Activated CD8-positive, alpha-beta T cell treated with anti-CD3 and anti-CD28 coated beads for 36 hours (primary cell): ENCODE measurements around the gene CDK13. TPM values are rescaled to one million over a fixed set of nuclear protein-coding genes. Genes with fewer than 3 reads are reported as not detected.
"Not testable (repeated sequence)": the region's sequence is repeated elsewhere in the genome, so short reads cannot be mapped to it uniquely, and the experiment has no call there.

ENCODE experiments used
- ATAC-seq: fragments of 200-7000 bp; cut with Tn5 transposase; one replicate; pipeline ENCODE4 v1.10.0; 2021; ENCODE audit warnings: mild to moderate bottlenecking, moderate library complexity
- CTCF ChIA-PET: fragments of 350-600 bp; sonication (Branson Sonifier 250); formaldehyde crosslinking; loops from one replicate; lab custom pipeline; 2021; ENCODE audit warnings: antibody characterized with exemption; lab: Charles Lee
- POLR2A ChIA-PET: fragments of 350-600 bp; sonication (Branson Sonifier 250); formaldehyde crosslinking; loops from one replicate; lab custom pipeline; 2021; ENCODE audit warnings: antibody characterized with exemption; lab: Charles Lee
- DNase-seq: peaks from one replicate; pipeline ENCODE4 v3.0.0-alpha.2; 2020
- H3K27ac Mint-ChIP-seq: one replicate; pipeline ENCODE4 v1.8.0; 2021; ENCODE audit warnings: mild to moderate bottlenecking, mixed read lengths
- H3K27me3 Mint-ChIP-seq: one replicate; pipeline ENCODE4 v1.8.0; 2021; ENCODE audit warnings: mixed read lengths
- H3K36me3 Mint-ChIP-seq: one replicate; pipeline ENCODE4 v1.8.0; 2021; ENCODE audit warnings: low read depth, mixed read lengths
- H3K4me1 Mint-ChIP-seq: one replicate; pipeline ENCODE4 v1.8.0; 2021; ENCODE audit warnings: low read depth, mixed read lengths
- H3K4me3 Mint-ChIP-seq: one replicate; pipeline ENCODE4 v1.8.0; 2021; ENCODE audit warnings: mild to moderate bottlenecking, moderate library complexity, mixed read lengths
- H3K9me3 Mint-ChIP-seq: one replicate; pipeline ENCODE4 v1.8.0; 2021; ENCODE audit warnings: mixed read lengths
- intact Hi-C: fragments of 100-400 bp; cut with micrococcal nuclease; formaldehyde crosslinking; loops from one replicate; pipeline ENCODE4 v1.10.0; 2022
- total RNA-seq, 2 experiments: library from RNA; stranded (reverse); gene quantifications; one replicate each; pipeline ENCODE4 v1.2.3, GENCODE V29; 2021
- TF ChIP-seq, protein P1 (sequence below): fragments of 200-600 bp; IDR thresholded peaks from one replicate; pipeline ENCODE4 v1.8.0; 2022; ENCODE audit warnings: antibody characterized with exemption, mild to moderate bottlenecking

Gene CDK13
- total RNA-seq, 2 experiments from 2014 or later, result 31.6 to 32.2 TPM

DNA sequence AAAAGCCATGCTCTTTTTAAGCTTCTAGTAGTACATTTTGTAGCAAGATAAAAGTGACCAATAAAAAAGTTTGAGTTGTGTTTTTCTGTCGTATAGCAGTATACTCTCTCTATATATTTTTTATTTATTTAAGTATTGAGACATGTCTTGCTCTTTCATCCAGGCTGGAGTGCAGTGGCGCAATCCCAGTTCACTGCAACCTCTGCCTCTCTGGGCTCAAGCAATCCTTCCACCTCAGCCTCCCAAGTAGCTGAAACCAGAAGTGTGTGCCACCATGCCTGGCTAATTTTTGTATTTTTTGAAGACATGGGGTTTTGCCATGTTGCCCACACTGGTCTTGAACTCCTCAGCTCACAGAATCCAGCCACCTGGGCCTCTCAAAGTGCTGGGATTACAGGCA is 187.5 kb downstream of the CDK13 start:
- Mint-ChIP-seq H3K27ac (no peak overlapping the region), H3K4me1 (peaks cover 4% of the 10 kb centered on the region), H3K4me3 (no peak overlapping the region), H3K27me3 (peaks cover 2% of the 10 kb centered on the region), H3K36me3 (peaks cover 3% of the 10 kb centered on the region), H3K9me3 (no peaks in the 10 kb centered on the region)
- TF ChIP-seq, protein P1, sequence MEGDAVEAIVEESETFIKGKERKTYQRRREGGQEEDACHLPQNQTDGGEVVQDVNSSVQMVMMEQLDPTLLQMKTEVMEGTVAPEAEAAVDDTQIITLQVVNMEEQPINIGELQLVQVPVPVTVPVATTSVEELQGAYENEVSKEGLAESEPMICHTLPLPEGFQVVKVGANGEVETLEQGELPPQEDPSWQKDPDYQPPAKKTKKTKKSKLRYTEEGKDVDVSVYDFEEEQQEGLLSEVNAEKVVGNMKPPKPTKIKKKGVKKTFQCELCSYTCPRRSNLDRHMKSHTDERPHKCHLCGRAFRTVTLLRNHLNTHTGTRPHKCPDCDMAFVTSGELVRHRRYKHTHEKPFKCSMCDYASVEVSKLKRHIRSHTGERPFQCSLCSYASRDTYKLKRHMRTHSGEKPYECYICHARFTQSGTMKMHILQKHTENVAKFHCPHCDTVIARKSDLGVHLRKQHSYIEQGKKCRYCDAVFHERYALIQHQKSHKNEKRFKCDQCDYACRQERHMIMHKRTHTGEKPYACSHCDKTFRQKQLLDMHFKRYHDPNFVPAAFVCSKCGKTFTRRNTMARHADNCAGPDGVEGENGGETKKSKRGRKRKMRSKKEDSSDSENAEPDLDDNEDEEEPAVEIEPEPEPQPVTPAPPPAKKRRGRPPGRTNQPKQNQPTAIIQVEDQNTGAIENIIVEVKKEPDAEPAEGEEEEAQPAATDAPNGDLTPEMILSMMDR, result no peak
- ATAC-seq (no peak), DNase-seq (no peak)
- CTCF ChIA-PET, result interaction anchor here (1.0 kb wide), 1 partner anchor 211 kb away, joined by 3 read pairs; no protein-coding TSS in a partner anchor
- POLR2A ChIA-PET, result no interaction called here
- intact Hi-C loops, result no loop called here

DNA sequence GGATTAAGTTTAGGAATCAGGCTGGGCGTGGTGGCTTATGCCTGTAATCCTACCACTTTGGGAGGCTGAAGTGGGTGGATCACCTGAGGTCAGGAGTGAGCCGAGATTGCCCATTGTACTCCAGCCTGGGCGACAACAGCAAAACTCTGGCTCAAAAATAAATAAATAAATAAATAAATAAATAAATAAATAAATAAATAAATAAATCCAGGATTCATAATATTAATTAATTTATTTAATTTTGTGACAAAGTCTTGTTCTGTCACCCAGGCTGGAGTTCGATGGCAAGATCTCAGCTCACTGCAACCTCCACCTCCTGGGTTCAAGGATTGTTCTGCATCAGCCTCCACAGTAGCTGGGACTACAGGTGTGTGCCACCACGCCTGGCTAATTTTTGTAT is 188.9 kb downstream of the CDK13 start:
- POLR2A ChIA-PET, result no interaction called here
- no peak for ATAC-seq
- TF ChIP-seq, protein P1, result no peak
- Mint-ChIP-seq H3K9me3 (no peaks in the 10 kb centered on the region), H3K27ac (no peak overlapping the region), H3K4me3 (no peak overlapping the region), H3K36me3 (no peaks in the 10 kb centered on the region), H3K27me3 (peaks cover 2% of the 10 kb centered on the region), H3K4me1 (no peaks in the 10 kb centered on the region)
- CTCF ChIA-PET, result no interaction called here
- intact Hi-C loops, result no loop called here
- no peak for DNase-seq

DNA sequence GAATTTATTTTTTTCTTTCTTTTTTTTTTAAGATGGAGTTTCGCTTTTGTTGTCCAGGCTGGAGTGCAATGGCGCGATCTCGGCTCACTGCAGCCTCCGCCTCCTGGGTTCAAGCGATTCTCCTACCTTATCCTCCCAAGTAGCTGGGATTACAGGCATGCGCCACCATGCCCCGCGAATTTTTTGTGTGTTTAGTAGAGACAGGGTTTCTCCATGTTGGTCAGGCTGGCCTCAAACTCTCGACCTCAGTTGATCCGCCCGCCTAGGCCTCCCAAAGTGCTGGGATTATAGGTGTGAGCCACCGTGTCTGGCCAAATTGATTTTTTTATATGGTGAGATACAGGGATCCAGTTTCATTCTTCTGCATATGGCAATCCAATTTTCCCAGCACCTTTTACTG is 189.8 kb downstream of the CDK13 start:
- CTCF ChIA-PET, intact Hi-C loops, H3K27ac Mint-ChIP-seq, H3K4me3 Mint-ChIP-seq, POLR2A ChIA-PET, H3K9me3 Mint-ChIP-seq, H3K27me3 Mint-ChIP-seq, H3K4me1 Mint-ChIP-seq, ATAC-seq, H3K36me3 Mint-ChIP-seq, DNase-seq: not testable (repeated sequence)

DNA sequence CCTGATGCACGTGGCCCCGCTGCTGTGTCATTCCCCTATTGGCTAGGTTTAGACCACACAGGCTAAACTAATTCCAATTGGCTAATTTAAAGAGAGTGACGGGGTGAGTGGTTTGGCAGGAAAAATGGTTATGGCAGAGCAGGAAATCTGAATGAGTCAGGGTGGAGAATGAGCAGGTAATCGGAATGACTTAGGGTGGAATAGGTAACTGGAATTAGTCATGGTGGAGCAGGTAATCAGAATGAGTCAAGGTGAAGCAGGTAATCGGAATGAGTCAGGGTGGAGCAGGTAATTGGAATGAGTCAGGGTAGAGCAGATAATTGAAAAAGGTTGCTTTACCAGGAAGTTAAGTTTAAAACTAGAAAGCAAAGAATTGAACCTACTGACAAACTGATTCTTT is 191.9 kb downstream of the CDK13 start:
- H3K9me3 Mint-ChIP-seq, intact Hi-C loops, H3K4me1 Mint-ChIP-seq, H3K4me3 Mint-ChIP-seq, H3K27ac Mint-ChIP-seq, H3K36me3 Mint-ChIP-seq, CTCF ChIA-PET, ATAC-seq, H3K27me3 Mint-ChIP-seq, POLR2A ChIA-PET, DNase-seq: not testable (repeated sequence)

DNA sequence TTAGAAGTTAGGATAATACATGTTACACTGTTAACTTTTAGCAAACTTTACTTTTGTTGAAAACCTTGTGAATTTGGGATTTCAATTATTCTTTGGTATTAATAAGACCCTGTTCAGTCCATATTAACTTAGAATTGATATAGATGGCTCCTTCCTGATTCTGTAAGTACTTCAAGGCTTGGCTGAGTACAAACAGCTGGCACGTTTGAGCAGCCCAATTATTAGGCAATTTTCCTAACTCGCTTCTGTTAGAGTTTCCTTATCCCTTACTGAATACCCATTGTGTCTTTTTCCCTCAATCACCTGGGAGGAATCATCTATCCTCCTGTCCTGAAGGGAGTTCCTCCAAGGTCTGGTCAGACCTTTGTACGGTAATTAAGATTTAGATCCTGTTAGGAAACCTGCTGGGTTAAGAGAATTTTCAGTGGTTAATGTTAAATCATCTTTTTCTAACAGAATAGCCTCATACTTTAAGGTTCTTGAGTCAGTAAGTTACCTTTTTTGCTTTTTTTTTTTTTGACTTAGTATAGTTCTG is 195.6 kb downstream of the CDK13 start:
- H3K4me1 Mint-ChIP-seq, H3K27ac Mint-ChIP-seq, DNase-seq, H3K36me3 Mint-ChIP-seq, H3K27me3 Mint-ChIP-seq, H3K4me3 Mint-ChIP-seq, H3K9me3 Mint-ChIP-seq, intact Hi-C loops, CTCF ChIA-PET, ATAC-seq: not testable (repeated sequence)
- POLR2A ChIA-PET, result interaction anchor here (0.6 to 0.7 kb wide), 2 partner anchors 382 to 590 kb away, joined by 4 to 5 read pairs; no protein-coding TSS in a partner anchor

DNA sequence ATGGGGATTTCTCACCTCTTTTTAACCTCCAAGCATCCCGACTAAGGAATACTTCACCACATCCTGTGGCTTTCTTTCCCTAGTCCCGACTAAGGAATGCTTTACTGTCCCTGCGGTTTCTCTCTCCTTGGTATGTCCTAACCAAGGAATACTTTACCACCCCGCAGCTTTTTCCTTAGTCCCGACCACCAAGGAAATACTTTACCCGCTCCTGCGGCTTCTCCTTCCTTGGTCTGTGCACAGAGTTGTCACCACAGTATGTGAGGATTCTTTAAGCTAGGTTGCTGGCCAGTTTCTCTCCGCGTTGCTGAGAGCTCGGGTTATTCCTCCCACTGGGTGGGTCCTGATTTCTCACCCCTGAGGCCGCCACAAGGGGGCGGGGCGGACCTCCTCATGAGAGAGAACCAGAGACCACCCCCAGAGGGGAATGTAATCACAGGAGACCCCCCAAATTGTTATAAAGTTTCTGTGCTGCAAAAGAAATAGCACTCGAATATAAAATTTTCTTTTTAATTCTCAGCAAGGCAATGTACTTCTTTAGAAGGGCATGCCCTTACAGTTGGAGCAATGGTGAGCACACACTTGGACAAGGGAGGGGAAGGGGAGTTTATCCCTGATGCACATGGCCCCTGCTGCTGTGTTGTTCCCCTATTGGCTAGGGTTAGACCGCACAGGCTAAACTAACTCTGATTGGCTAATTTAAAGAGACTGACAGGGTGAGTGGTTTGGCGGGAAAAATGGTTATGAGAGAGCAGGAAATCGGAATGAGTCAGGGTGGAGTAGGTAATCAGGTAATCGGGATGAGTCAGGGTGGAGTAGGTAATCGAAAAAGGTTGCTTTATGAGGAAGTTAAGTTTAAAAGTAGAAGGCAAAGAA is 197.6 kb downstream of the CDK13 start:
- H3K36me3 Mint-ChIP-seq, result no peaks in the 10 kb centered on the region
- intact Hi-C loops, result no loop called here
- ATAC-seq (no peak), DNase-seq (no peak)
- ChIA-PET POLR2A (no interaction called here), CTCF (no interaction called here)
- H3K27me3 Mint-ChIP-seq, result peaks cover 5% of the 10 kb centered on the region
- no peak overlapping the region for H3K4me3 Mint-ChIP-seq
- no peak overlapping the region for H3K27ac Mint-ChIP-seq
- H3K4me1 Mint-ChIP-seq, result no peaks in the 10 kb centered on the region
- H3K9me3 Mint-ChIP-seq, result peaks cover 1% of the 10 kb centered on the region
- TF ChIP-seq, protein P1, result no peak

DNA sequence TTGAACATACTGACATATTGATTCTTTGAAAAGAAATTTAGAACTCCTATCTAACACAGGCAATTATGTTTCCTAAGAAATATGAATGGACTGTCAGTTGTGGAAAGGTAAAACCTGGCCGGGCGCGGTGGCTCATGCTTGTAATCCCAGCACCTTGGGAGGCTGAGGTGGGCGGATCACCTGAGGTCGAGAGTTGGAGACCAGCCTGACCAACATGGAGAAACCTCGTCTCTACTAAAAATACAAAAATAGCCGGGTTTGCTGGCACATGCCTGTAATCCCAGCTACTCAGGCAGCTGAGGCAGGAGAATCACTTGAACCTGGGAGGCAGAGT is 198.2 kb downstream of the CDK13 start:
- intact Hi-C loops, CTCF ChIA-PET: not testable (repeated sequence)

More for the DNA sequence above, 198.2 kb downstream of the CDK13 start:
- DNase-seq, POLR2A ChIA-PET, H3K36me3 Mint-ChIP-seq, ATAC-seq, H3K9me3 Mint-ChIP-seq, H3K4me3 Mint-ChIP-seq, H3K27ac Mint-ChIP-seq, H3K4me1 Mint-ChIP-seq, H3K27me3 Mint-ChIP-seq: not testable (repeated sequence)
